CD4-positive, alpha-beta T cell treated with Interleukin-21 for 1 hour (primary cell): ENCODE results near the gene RPL13A.
"Not testable (repeated sequence)": the region's sequence is repeated elsewhere in the genome, so short reads cannot be mapped to it uniquely, and the experiment has no call there.

Experiments
- DNase-seq: peaks from one replicate; pipeline ENCODE4 v3.0.0-alpha.2; 2020

The RPL13A gene

GRCh38 chr19:49487277-49488045 lies at the start of gene RPL13A:
Gene RPL13A, plus strand, starts transcription at chr19:49487608. Its CDS starts 22 bp downstream, at chr19:49487630.
- DNase-seq, result peak; percentile 100

GRCh38 chr19:49438261-49438660 lies 49.1 kb upstream of the RPL13A start:
- DNase-seq, result no peak

GRCh38 chr19:49439836-49440235 lies 47.6 kb upstream of the RPL13A start:
- no peak for DNase-seq

GRCh38 chr19:49440439-49441209 lies 46.8 kb upstream of the RPL13A start:
- no peak for DNase-seq

GRCh38 chr19:49441210-49441959 lies 46.0 kb upstream of the RPL13A start, which contains the start of gene SLC17A7:
Gene SLC17A7, minus strand, starts transcription at chr19:49441527. Its CDS starts 148 bp downstream, at chr19:49441379.
- DNase-seq, result peak; percentile 53

GRCh38 chr19:49441960-49442350 lies 45.5 kb upstream of the RPL13A start:
- DNase-seq, result no peak

GRCh38 chr19:49442354-49442753 lies 45.1 kb upstream of the RPL13A start:
- no peak for DNase-seq

- DNase-seq, result peak; percentile 59
These were observed 44.5 kb upstream of the RPL13A start for GRCh38 chr19:49442771-49443365.

- DNase-seq, result peak; percentile 93
These were observed 43.9 kb upstream of the RPL13A start for GRCh38 chr19:49443366-49444099.

- DNase-seq, result not testable (repeated sequence)
These were observed 43.2 kb upstream of the RPL13A start for GRCh38 chr19:49444100-49444700.

GRCh38 chr19:49445997-49446396 lies 41.4 kb upstream of the RPL13A start:
- no peak for DNase-seq

- DNase-seq, result no peak
These were observed 39.6 kb upstream of the RPL13A start for GRCh38 chr19:49447485-49448431.

GRCh38 chr19:49448432-49448786 lies 39.0 kb upstream of the RPL13A start:
- no peak for DNase-seq

- DNase-seq, result no peak
These were observed 37.0 kb upstream of the RPL13A start for GRCh38 chr19:49450405-49450804.

- DNase-seq, result peak; percentile 98
These were observed 35.8 kb upstream of the RPL13A start, which contains the start of gene PIH1D1 for GRCh38 chr19:49451430-49452181. Gene PIH1D1, minus strand, starts transcription at chr19:49451814. Its CDS starts 240 bp downstream, at chr19:49451574.

GRCh38 chr19:49453013-49453756 lies 34.2 kb upstream of the RPL13A start, which contains the start of gene ALDH16A1:
Gene ALDH16A1, plus strand, starts transcription at chr19:49453225. Its CDS starts 107 bp downstream, at chr19:49453332.
- peak; percentile 98 for DNase-seq

- peak; percentile 55 for DNase-seq
These were observed 33.6 kb upstream of the RPL13A start for GRCh38 chr19:49453757-49454240.

- no peak for DNase-seq
These were observed 31.6 kb upstream of the RPL13A start for GRCh38 chr19:49455773-49456172.

- no peak for DNase-seq
These were observed 31.1 kb upstream of the RPL13A start for GRCh38 chr19:49456326-49456725.
